Fibroblast of skin of left biceps (primary cell): ENCODE measurements around the gene GDI2.
"Not testable (repeated sequence)": the region's sequence is repeated elsewhere in the genome, so short reads cannot be mapped to it uniquely, and the experiment has no call there.

Source experiments
- DNase-seq, 2 experiments: peaks; one replicate each; pipeline ENCODE4 v3.0.0-alpha.2; 2013; ENCODE audit warnings: low read depth in 2 of 2

GDI2 gene

GRCh38 chr10:5782174-5782573 lies 31.1 kb downstream of the GDI2 start:
- DNase-seq: no peak

- DNase-seq: no peak
Measured at GRCh38 chr10:5779730-5780129, 33.5 kb downstream of the GDI2 start.

GRCh38 chr10:5777758-5778157 lies 35.5 kb downstream of the GDI2 start:
- DNase-seq: not testable (repeated sequence)

GRCh38 chr10:5776881-5777197 lies 36.4 kb downstream of the GDI2 start:
- DNase-seq: peak; percentile 22 to 24

- DNase-seq: no peak
Measured at GRCh38 chr10:5776136-5776880, 36.9 kb downstream of the GDI2 start.

GRCh38 chr10:5775685-5776084 lies 37.5 kb downstream of the GDI2 start:
- no peak for DNase-seq

- DNase-seq: no peak
Measured at GRCh38 chr10:5774987-5775620, 38.1 kb downstream of the GDI2 start.

GRCh38 chr10:5766189-5766588 lies 47.0 kb downstream of the GDI2 start:
- DNase-seq: no peak

- DNase-seq: no peak
Measured at GRCh38 chr10:5765617-5766016, 47.6 kb downstream of the GDI2 start.

GRCh38 chr10:5764422-5765297 lies 48.6 kb downstream of the GDI2 start:
- DNase-seq: no peak

- no peak for DNase-seq
Measured at GRCh38 chr10:5762531-5762930, 50.7 kb downstream of the GDI2 start.

GRCh38 chr10:5761220-5761619 lies 52.0 kb downstream of the GDI2 start:
- no peak for DNase-seq

GRCh38 chr10:5760515-5760914 lies 52.7 kb downstream of the GDI2 start:
- peak in 1 of 2 experiments; percentile 5 for DNase-seq

- DNase-seq: no peak
Measured at GRCh38 chr10:5758927-5759326, 54.3 kb downstream of the GDI2 start.

GRCh38 chr10:5757766-5758517 lies 55.3 kb downstream of the GDI2 start:
- DNase-seq: no peak

- DNase-seq: peak in 1 of 2 experiments; percentile 3
Measured at GRCh38 chr10:5752301-5752871, 60.8 kb downstream of the GDI2 start.

GRCh38 chr10:5751601-5752253 lies 61.5 kb downstream of the GDI2 start:
- no peak for DNase-seq

- DNase-seq: no peak
Measured at GRCh38 chr10:5748394-5748803, 64.8 kb downstream of the GDI2 start.

- DNase-seq: no peak
Measured at GRCh38 chr10:5746197-5746596, 67.0 kb downstream of the GDI2 start.

GRCh38 chr10:5744849-5745248 lies 68.4 kb downstream of the GDI2 start:
- DNase-seq: no peak

GRCh38 chr10:5743736-5744135 lies 69.5 kb downstream of the GDI2 start:
- DNase-seq: no peak
